MCF 10A (cell line): ENCODE measurements around the gene CALR3. TPM values are rescaled to one million over a fixed set of nuclear protein-coding genes. Genes with fewer than 3 reads are reported as not detected.

Source experiments
- BruUV-seq: library from RNA; stranded (reverse); fragments of 400-500 nt; replicated peaks from 2 replicates; lab custom pipeline; 2021; lab: Mats Ljungman, UMichigan
- CTCF ChIA-PET: fragments of 300-600 bp; sonication (Branson Sonifier 250); formaldehyde crosslinking; extraction: SDS; loops from one replicate; lab custom pipeline; 2021; ENCODE audit warnings: antibody characterized with exemption, inconsistent platforms; lab: Yijun Ruan, JAX
- POLR2A ChIA-PET: fragments of 300-600, 350-650 bp; sonication (Branson Sonifier 250); formaldehyde crosslinking; extraction: SDS; loops from one replicate; lab custom pipeline; 2020; ENCODE audit warnings: antibody characterized with exemption, inconsistent platforms; lab: Yijun Ruan, JAX
- DNase-seq: peaks from one replicate; pipeline ENCODE4 v3.0.0-alpha.2; 2018; ENCODE audit not compliant: unreplicated experiment
- H3K27ac Mint-ChIP-seq: one replicate; pipeline ENCODE4 v1.8.0; 2022; ENCODE audit warnings: mild to moderate bottlenecking, low read depth, mixed read lengths; ENCODE audit not compliant: unreplicated experiment
- H3K27me3 Mint-ChIP-seq: one replicate; pipeline ENCODE4 v1.8.0; 2022; ENCODE audit warnings: mixed read lengths; ENCODE audit not compliant: insufficient read depth, unreplicated experiment
- H3K36me3 Mint-ChIP-seq: one replicate; pipeline ENCODE4 v1.8.0; 2022; ENCODE audit warnings: mild to moderate bottlenecking, moderate library complexity, mixed read lengths; ENCODE audit not compliant: insufficient read depth, unreplicated experiment
- H3K4me1 Mint-ChIP-seq: one replicate; pipeline ENCODE4 v1.8.0; 2022; ENCODE audit warnings: mixed read lengths; ENCODE audit not compliant: insufficient read depth, unreplicated experiment
- H3K4me3 Mint-ChIP-seq: one replicate; pipeline ENCODE4 v1.8.0; 2022; ENCODE audit warnings: mild to moderate bottlenecking, moderate library complexity, mixed read lengths; ENCODE audit not compliant: unreplicated experiment
- H3K9me3 Mint-ChIP-seq: one replicate; pipeline ENCODE4 v1.8.0; 2022; ENCODE audit warnings: mixed read lengths; ENCODE audit not compliant: unreplicated experiment
- CTCF ChIP-seq: fragments of 200-600 bp; IDR thresholded peaks from one replicate; pipeline ENCODE4 v1.8.0; 2022; ENCODE audit warnings: antibody characterized with exemption, mild to moderate bottlenecking; ENCODE audit not compliant: unreplicated experiment
- intact Hi-C: fragments of 100-400 bp; cut with micrococcal nuclease; formaldehyde crosslinking; loops from 2 replicates; pipeline ENCODE4 v1.14.1; 2022
- total RNA-seq: library from RNA; stranded (reverse); gene quantifications from 2 replicates; pipeline ENCODE4 v1.2.3, GENCODE V29; 2022

Gene CALR3
- total RNA-seq, 1 experiment from 2014 or later: not detected

- Mint-ChIP-seq H3K27me3 (no peaks in the 10 kb centered on the region), H3K27ac (peak overlapping the region; percentile 1), H3K4me3 (peak overlapping the region; percentile 44), H3K9me3 (no peaks in the 10 kb centered on the region), H3K4me1 (peaks cover 24% of the 10 kb centered on the region), H3K36me3 (peaks cover 9% of the 10 kb centered on the region)
- ChIA-PET CTCF (interaction anchor here (1.3 kb wide), 1 partner anchor 11 kb away, joined by 4 read pairs; no protein-coding TSS in a partner anchor), POLR2A (interaction anchor here (1.1 kb wide), 1 partner anchor 14 kb away, joined by 3 read pairs; no protein-coding TSS in a partner anchor)
- no TSS peak for BruUV-seq
- intact Hi-C loops: no loop called here
- no peak for DNase-seq
- no peak for TF ChIP-seq CTCF
Measured at GRCh38 chr19:16456652-16457194, 39.2 kb downstream of the CALR3 start.

GRCh38 chr19:16455489-16455888 lies 40.5 kb downstream of the CALR3 start:
- Mint-ChIP-seq H3K36me3 (peaks cover 9% of the 10 kb centered on the region), H3K4me3 (no peak overlapping the region), H3K27me3 (no peaks in the 10 kb centered on the region), H3K4me1 (peaks cover 24% of the 10 kb centered on the region), H3K27ac (no peak overlapping the region), H3K9me3 (no peaks in the 10 kb centered on the region)
- ChIA-PET CTCF (interaction anchor here (1.3 kb wide), 1 partner anchor 13 kb away, joined by 4 read pairs; no protein-coding TSS in a partner anchor), POLR2A (no interaction called here)
- TF ChIP-seq CTCF: no peak
- no peak for DNase-seq
- intact Hi-C loops: no loop called here
- no TSS peak for BruUV-seq

GRCh38 chr19:16454351-16454918 lies 41.5 kb downstream of the CALR3 start:
- no peak overlapping the region for H3K27ac Mint-ChIP-seq
- TF ChIP-seq CTCF: no peak

GRCh38 chr19:16452325-16452724 lies 43.6 kb downstream of the CALR3 start:
- Mint-ChIP-seq H3K36me3 (peaks cover 9% of the 10 kb centered on the region), H3K27me3 (no peaks in the 10 kb centered on the region), H3K27ac (no peak overlapping the region), H3K4me1 (peaks cover 21% of the 10 kb centered on the region), H3K9me3 (no peaks in the 10 kb centered on the region), H3K4me3 (no peak overlapping the region)
- intact Hi-C loops: no loop called here
- ChIA-PET POLR2A (no interaction called here), CTCF (interaction anchor here (1.0 to 1.1 kb wide), 2 partner anchors 10 to 11 kb away, joined by 4 to 6 read pairs; no protein-coding TSS in a partner anchor)
- BruUV-seq: no TSS peak
- DNase-seq: no peak
- no peak for TF ChIP-seq CTCF

More at GRCh38 chr19:16454351-16454918, 41.5 kb downstream of the CALR3 start:
- Mint-ChIP-seq H3K36me3 (peaks cover 9% of the 10 kb centered on the region), H3K9me3 (no peaks in the 10 kb centered on the region), H3K4me1 (peaks cover 24% of the 10 kb centered on the region), H3K27me3 (no peaks in the 10 kb centered on the region), H3K4me3 (no peak overlapping the region)
- DNase-seq: no peak
- ChIA-PET POLR2A (interaction anchor here (0.5 to 1.2 kb wide), 3 partner anchors 17 to 137 kb away, joined by 3 read pairs; no protein-coding TSS in a partner anchor), CTCF (interaction anchor here (0.6 kb wide), 1 partner anchor 211 kb away, joined by 3 read pairs; no protein-coding TSS in a partner anchor)
- BruUV-seq: no TSS peak
- intact Hi-C loops: no loop called here
